A172 (cell line): Measurements from ENCODE around the gene TLR1. TPM values are rescaled to one million over a fixed set of nuclear protein-coding genes. Genes with fewer than 3 reads are reported as not detected.
"Not testable (repeated sequence)": the region's sequence is repeated elsewhere in the genome, so short reads cannot be mapped to it uniquely, and the experiment has no call there.

ENCODE experiments used
- DNase-seq: peaks from one replicate; pipeline ENCODE4 v3.0.0-alpha.2; 2015; ENCODE audit warnings: low spot score
- total RNA-seq: library from RNA; depleted of rRNA; stranded (reverse); fragments of >200 nt; shearing (Covaris generic); gene quantifications from 2 replicates; pipeline ENCODE4 v1.2.3, GENCODE V29; 2014; rRNA removed

The TLR1 gene
- total RNA-seq: 0.60 and 4.6 TPM in 2 replicates

DNA sequence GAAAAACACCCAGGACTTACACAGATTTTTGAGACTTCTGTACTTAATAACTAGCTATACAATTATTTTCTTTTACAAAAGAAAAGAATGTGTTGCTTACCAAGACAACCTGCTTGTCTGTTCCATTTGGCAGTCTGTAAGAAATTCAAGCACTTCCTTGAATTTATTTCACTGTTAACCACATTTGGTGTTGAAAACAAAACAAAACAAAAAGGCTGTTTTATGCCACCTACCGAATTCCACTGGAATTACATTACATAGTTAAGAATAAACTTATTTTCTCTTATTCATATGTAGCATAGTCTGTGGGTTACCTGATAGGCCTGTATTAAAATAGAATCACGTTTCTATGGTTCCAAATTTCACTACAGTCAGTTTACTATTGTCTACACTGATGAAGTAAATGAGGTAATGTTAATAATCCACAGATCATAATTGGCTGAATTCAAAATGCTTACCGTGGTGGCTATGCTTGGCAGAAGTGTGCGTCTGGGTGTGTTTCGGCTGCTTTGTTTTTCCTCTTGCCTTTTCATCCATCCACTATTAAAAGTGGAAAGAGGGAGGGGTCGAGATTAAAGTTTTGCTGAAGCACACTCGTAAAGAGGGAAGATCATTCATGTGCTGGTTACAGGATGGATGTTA is at the start of gene TLR1:
Gene TLR1, minus strand, starts transcription at position 138 of the 642 bp plus-strand sequence. CDS start 5,960 bp downstream, outside the sequence.
- DNase-seq: peak; percentile 40

DNA sequence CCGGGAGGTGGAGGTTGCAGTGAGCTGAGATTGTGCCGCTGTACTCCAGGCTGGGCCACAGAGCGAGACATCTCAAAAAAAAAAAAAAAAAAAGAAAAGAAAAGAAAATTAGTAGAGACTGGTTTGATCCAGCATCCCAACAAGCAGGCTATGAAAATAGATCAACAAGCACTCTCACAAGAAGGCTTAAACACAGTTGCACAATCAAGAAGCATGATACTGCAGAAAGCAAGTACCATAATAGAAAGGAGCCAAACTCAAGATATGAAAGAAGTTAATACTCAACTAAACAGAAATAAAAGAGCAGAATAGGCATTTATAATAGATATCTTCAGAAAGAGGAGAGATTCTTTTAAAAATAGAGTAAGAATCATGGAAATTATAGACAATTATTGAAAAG is 41.4 kb upstream of the TLR1 start:
- no peak for DNase-seq

GRCh38 chr4:38842994-38843393 is 38.4 kb upstream of the TLR1 start:
- DNase-seq: no peak

DNA sequence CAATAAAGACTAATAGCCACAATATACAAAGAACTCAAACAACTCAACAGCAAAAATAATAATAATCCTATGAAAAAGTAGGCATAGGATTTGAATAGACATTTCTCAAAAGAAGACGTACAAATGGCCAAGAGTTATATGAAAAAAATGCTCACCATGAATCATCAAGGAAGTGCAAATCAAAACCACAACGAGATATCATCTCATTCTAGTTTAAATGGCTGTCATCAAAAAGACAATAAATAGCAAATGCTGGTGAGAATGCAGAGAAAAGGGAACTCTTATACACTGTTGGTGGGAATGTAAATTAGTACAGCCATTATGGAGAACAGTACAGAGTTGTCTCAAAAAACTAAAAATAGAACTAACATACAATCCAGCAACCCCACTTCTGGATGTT is 33.3 kb upstream of the TLR1 start:
- DNase-seq: peak; percentile 58

GRCh38 chr4:38837334-38837733 is 32.7 kb upstream of the TLR1 start:
- DNase-seq: no peak

GRCh38 chr4:38834570-38834969 is 30.0 kb upstream of the TLR1 start:
- no peak for DNase-seq

DNA sequence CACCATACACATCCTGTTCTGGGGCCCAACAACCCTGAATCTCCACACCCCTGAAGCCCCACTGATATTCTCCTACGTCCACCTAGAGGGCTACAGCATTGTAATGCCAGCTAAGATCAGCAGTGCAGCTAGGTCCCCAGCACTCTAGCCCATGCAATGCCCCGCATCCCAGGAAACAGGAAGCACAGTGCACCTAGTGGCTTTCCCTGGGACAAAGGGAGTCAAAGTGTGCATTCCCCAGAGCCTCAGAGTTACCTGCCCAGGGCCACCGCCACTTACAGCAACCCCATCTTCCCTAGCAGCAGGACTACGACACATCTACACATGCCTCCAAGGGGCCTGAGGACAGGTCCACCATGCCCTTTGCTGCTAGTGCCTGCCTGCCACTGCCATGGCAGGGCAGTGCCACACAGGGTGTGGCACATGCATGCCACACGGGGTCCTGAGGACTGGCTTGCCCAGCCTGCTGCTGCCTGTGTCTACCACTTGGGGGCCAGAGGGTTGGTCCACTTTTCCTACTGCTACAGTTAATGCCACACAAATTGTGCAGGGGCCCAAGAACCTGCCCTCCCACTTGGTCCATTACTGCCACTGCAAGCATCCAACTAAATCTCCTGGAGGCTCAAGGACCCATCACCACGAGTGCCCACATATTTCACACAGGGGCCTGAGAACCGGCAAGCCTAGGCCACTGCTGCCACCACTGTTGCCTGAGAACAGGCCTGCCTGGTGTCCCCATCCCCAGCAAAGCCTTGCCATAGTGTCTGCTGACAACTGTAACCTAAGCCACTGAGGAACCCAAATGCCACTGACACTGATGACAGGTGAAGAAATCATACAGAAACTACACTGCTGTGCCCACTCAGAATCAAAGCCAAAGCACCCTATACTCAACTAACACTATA is 28.3 kb upstream of the TLR1 start:
- DNase-seq: no peak

DNA sequence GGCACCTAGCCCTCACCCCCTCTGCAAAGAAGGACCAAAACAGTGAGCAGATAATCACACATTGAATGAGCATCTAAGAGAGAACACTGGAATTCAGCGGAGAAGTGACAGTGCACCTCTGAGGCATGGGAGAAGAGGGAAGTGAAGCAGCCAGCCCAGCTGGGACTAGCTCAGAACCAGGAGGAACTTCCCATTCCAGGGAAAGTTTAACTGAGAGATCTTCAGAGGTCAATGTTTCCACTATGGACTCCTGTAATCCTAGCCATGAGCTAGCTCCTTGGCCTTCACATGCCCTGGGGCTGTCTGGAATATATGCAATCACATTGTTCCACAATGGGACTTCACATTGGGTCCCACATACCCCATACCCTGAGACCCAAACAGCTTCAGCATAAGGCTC is 27.6 kb upstream of the TLR1 start:
- no peak for DNase-seq

- no peak for DNase-seq
These were observed 27.1 kb upstream of the TLR1 start for GRCh38 chr4:38831653-38832052.

DNA sequence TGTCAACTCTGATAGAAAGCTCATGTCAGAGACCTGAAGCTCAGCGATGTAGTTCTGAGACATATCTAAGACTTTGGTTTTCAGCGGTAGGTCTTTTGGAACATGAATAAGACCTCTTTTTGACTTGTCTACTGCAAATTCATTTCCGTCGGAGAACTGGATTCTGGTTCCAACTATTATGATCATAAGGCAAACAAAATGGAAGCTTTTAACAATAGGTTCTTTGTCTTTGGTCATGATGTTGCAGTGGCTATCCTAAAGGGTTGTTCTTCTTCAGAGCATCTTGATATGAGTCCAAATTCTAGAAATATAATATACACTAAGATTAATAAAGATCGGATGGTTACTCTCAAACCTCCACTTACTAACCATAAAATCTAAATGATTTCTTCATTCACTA is 24.6 kb upstream of the TLR1 start:
- DNase-seq: no peak

DNA sequence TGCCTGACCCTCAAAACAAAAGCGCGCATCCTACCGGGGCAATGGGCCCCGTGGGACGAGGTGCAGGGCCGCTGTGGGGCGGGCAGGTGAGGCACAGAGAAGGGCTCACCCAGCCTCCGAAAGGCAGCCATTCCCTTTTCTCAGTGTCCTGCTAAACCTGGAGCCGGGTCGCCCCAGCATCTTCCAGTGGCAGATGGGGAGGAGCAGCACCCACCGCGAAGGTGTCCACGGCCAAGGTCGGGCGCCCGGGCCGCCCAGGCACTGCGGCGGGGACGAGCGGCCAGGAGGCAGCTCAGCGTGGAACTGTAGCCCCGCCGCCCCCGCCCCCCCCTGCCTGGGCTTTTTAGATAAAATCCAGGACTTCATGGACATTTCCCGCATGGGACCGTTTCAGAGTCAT is 19.2 kb upstream of the TLR1 start:
- no peak for DNase-seq

- no peak for DNase-seq
These were observed 18.2 kb upstream of the TLR1 start for GRCh38 chr4:38822748-38823303.

DNA sequence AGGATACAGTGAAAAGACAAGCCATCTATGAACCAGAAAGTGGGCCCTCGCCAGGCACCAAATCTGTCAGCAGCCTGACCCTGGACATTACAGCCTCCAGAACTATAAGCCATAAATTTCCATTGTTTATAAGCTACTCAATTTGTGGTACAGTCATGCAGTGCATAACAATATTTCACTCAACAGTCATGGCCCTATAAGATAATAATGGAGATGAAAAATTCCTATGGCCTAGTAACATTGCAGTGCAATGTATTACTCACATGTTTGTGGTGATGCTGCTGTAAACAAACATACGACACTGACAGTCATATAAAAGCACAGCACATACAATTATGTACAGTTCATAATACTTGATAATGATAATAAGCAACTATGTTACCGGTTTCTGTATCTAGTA is 17.1 kb upstream of the TLR1 start:
- DNase-seq: peak; percentile 14

DNA sequence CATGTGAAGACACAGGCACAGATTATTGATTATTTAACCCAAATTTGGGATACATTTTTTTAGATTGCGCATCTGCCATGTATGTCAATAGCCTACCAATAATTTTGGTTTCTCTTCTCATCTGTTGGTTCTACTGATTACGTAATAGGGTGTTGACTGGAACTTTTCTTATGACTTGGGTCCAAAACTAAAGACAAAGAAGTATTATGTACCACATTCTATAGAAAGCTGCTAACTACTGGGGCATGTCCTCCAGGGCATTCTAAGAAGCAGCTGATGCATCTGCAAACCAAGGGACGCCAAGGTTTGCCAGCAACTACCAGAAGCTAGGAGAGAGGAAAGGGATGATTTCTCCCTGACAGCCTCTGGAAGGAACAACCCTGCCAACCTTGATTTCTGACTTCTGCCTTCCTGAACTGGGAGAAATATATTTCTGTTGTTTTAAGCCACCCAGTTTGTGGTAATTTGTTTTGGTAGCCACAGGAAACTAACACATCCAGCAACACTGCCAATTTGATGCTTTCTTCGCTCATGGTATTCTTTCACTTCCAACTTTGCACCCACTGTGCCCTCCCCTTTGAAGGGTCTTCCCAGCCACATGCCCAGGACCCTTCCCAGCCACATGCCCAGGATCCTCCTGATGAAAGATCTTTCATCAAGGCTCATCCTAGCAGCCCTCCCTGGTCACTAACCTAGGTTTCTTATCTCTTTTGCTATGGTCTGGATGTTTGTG is 15.9 kb upstream of the TLR1 start:
- DNase-seq: no peak

DNA sequence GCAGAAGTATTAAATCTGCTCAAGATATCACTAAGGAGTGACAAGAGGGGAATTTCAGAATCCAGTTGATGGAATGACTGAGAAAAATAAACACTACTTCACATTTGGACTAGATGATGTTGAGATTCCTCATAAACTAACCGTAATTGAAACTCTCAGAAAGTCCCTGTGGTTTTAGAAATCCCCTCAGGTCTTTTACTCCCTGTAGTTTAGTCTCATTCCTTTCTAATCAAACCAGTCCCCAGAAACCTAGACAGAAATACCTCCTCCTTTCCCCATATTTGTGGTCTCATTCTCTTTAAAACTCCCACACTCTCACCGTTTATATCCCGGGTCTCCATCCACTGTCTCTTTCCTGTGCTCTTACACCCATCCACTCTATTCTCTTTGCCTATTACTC is 15.0 kb upstream of the TLR1 start:
- DNase-seq: peak; percentile 73

- no peak for DNase-seq
These were observed 13.9 kb upstream of the TLR1 start for GRCh38 chr4:38818441-38818976.

- DNase-seq: peak; percentile 8
These were observed 11.5 kb upstream of the TLR1 start for GRCh38 chr4:38815885-38816782.

GRCh38 chr4:38814386-38814785 is 9.8 kb upstream of the TLR1 start:
- DNase-seq: no peak

DNA sequence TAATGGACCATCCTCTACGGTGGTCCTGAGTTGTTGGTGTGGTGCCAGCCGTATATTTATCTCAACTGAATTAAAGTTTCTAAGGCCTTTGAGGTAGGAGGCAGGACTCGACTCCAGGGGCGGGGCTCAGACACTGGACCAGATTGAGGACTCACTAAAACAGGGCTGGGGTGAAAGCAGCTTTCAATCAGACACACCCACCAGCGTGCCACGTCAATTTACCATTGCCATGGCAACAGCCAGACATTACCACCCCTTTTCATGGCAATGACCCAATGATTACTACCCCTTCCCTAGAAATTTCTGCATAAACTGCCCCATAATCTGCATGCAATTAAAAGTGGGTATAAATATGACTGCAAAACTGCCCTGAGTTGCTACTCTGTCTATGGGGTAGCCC is 6.7 kb upstream of the TLR1 start:
- no peak for DNase-seq

DNA sequence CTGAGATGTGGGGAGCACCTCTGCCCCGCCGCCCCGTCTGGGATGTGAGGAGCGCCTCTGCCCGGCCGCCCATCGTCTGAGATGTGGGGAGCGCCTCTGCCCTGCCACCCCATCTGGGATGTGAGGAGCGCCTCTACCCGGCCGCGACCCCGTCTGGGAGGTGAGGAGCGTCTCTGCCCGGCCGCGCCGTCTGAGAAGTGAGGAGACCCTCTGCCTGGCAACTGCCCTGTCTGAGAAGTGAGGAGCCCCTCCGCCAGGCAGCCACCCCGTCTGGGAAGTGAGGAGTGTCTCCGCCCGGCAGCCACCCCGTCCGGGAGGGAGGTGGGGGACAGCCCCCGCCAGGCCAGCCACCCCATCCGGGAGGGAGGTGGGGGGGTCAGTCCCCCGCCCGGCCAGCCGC is 2.9 kb upstream of the TLR1 start:
- DNase-seq: not testable (repeated sequence)

- DNase-seq: not testable (repeated sequence)
These were observed 1.7 kb upstream of the TLR1 start for GRCh38 chr4:38806251-38806650.
